ENCODE results near the gene DLX2. TPM values are rescaled to one million over a fixed set of nuclear protein-coding genes. Genes with fewer than 3 reads are reported as not detected.

The DLX2 gene
- total and polyA plus RNA-seq, 2 of the 13 experiments (the other 11 are each of a cell fraction or from before 2014, with no cell fraction given): 0.07 to 0.15 TPM

DNA sequence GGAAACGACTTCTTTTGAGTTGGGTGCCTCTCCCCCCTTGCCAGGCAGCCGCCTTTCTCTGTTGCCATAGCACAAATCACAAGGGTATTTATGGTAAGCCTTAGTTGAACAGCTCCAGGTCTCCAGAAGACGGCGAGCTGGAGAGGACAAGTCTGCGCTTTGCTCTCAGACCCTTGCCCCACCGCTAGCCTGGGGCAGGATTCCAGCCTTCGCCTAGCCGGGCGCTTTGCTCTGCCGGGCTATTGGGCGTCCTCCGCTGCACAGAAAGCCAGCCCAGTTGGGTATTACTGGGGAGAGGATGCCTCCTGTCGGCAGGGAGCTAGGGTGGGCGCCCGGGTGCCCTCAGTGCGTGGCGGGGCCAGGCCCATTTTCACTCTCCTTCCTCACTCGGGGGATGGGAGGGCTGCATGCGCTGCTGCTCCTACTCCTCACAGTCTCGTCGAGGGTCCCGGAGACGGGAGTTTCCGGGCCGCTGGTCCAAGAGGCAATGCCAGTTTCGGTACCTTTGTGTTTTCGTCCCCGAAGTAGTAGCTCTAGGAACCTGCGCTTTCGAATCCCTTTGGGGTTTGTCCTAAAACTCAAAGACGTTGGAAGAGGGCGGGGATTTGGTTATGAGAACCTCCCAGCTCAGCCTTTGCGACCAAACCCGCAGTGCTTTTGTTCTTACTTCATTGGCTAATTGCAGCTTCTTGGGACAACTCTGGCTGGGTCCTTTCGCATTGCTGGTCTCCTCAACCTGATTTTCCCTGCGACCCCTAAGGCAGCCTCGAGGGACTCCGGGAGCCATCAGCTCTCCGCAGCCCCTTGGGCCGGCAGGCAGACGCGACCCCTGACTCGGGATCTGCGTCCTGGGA is 3.6 kb upstream of the DLX2 start (continued):
- TF ChIP-seq, protein P1, sequence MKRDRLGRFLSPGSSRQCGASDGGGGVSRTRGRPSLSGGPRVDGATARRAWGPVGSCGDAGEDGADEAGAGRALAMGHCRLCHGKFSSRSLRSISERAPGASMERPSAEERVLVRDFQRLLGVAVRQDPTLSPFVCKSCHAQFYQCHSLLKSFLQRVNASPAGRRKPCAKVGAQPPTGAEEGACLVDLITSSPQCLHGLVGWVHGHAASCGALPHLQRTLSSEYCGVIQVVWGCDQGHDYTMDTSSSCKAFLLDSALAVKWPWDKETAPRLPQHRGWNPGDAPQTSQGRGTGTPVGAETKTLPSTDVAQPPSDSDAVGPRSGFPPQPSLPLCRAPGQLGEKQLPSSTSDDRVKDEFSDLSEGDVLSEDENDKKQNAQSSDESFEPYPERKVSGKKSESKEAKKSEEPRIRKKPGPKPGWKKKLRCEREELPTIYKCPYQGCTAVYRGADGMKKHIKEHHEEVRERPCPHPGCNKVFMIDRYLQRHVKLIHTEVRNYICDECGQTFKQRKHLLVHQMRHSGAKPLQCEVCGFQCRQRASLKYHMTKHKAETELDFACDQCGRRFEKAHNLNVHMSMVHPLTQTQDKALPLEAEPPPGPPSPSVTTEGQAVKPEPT (CRISPR knock-in tag; IDR thresholded peaks at IDR 0.05; ENCODE audit: low read depth): peak; percentile 80
- TF ChIP-seq DDIT3 (CRISPR knock-in tag; IDR thresholded peaks at IDR 0.05): no peak
- no peak for TF ChIP-seq KDM4B (CRISPR knock-in tag; IDR thresholded peaks at IDR 0.05)
- TF ChIP-seq, protein P2, sequence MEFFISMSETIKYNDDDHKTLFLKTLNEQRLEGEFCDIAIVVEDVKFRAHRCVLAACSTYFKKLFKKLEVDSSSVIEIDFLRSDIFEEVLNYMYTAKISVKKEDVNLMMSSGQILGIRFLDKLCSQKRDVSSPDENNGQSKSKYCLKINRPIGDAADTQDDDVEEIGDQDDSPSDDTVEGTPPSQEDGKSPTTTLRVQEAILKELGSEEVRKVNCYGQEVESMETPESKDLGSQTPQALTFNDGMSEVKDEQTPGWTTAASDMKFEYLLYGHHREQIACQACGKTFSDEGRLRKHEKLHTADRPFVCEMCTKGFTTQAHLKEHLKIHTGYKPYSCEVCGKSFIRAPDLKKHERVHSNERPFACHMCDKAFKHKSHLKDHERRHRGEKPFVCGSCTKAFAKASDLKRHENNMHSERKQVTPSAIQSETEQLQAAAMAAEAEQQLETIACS (CRISPR knock-in tag; IDR thresholded peaks at IDR 0.05): 0 out of 2 replicates have a peak, but pooled peaks have one; percentile 19
- TF ChIP-seq PPARG (CRISPR knock-in tag; conservative IDR thresholded peaks at IDR 0.05): peak; percentile 42; the same call in 1 of the 2 replicates
- TF ChIP-seq ZNF446 (CRISPR knock-in tag; IDR thresholded peaks at IDR 0.05): no peak
- no peak for TF ChIP-seq HNRNPUL1 (IDR thresholded peaks at IDR 0.05; ENCODE audit: low read depth, low read length)
- TF ChIP-seq FOXO1 (CRISPR knock-in tag; IDR thresholded peaks at IDR 0.05): no peak
- no peak for TF ChIP-seq ZBTB20 (CRISPR knock-in tag; IDR thresholded peaks at IDR 0.05; ENCODE audit: borderline replicate concordance, low read depth)
- TF ChIP-seq ZNF761 (CRISPR knock-in tag; conservative IDR thresholded peaks at IDR 0.05): peak; percentile 37; the same call in 1 of the 2 replicates
- TF ChIP-seq TBX3 (IDR thresholded peaks at IDR 0.05; ENCODE audit: borderline replicate concordance): no peak
- no peak for TF ChIP-seq DR1 (CRISPR knock-in tag; IDR thresholded peaks at IDR 0.05)
- no peak for TF ChIP-seq ZZZ3 (CRISPR knock-in tag; IDR thresholded peaks at IDR 0.05; ENCODE audit: borderline replicate concordance)
- TF ChIP-seq KLF9 (CRISPR knock-in tag; IDR thresholded peaks at IDR 0.05; ENCODE audit: low read depth): no peak
- TF ChIP-seq NCOA2 (CRISPR knock-in tag; IDR thresholded peaks at IDR 0.05): no peak
- TF ChIP-seq KLF16 (CRISPR knock-in tag; IDR thresholded peaks at IDR 0.05): no peak
- TF ChIP-seq ARID2 (CRISPR knock-in tag; IDR thresholded peaks at IDR 0.05; ENCODE audit: borderline replicate concordance): 0 out of 2 replicates have a peak, but pooled peaks have one; percentile 39
- TF ChIP-seq RARG (CRISPR knock-in tag; IDR thresholded peaks at IDR 0.05; ENCODE audit: low read depth): no peak
- TF ChIP-seq RNF2 (conservative IDR thresholded peaks at IDR 0.05; ENCODE audit: low read depth): no peak
- no peak for TF ChIP-seq RFX1 (IDR thresholded peaks at IDR 0.05)
- TF ChIP-seq, protein P3, sequence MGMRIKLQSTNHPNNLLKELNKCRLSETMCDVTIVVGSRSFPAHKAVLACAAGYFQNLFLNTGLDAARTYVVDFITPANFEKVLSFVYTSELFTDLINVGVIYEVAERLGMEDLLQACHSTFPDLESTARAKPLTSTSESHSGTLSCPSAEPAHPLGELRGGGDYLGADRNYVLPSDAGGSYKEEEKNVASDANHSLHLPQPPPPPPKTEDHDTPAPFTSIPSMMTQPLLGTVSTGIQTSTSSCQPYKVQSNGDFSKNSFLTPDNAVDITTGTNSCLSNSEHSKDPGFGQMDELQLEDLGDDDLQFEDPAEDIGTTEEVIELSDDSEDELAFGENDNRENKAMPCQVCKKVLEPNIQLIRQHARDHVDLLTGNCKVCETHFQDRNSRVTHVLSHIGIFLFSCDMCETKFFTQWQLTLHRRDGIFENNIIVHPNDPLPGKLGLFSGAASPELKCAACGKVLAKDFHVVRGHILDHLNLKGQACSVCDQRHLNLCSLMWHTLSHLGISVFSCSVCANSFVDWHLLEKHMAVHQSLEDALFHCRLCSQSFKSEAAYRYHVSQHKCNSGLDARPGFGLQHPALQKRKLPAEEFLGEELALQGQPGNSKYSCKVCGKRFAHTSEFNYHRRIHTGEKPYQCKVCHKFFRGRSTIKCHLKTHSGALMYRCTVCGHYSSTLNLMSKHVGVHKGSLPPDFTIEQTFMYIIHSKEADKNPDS (CRISPR knock-in tag; IDR thresholded peaks at IDR 0.05): peak; percentile 85; the same call in 1 of the 2 replicates
